MCF 10A (cell line): Measurements from ENCODE around the gene WDR17. TPM values are rescaled to one million over a fixed set of nuclear protein-coding genes. Genes with fewer than 3 reads are reported as not detected.

Experiments
- Bru-seq: library from RNA; stranded (reverse); fragments of 400-500 nt; gene quantifications from one replicate; lab custom pipeline; 2021; lab: Mats Ljungman, UMichigan
- BruChase-seq, 2 experiments: library from RNA; stranded (reverse); fragments of 400-500 nt; gene quantifications; one replicate each; lab custom pipeline; 2021; lab: Mats Ljungman, UMichigan
- BruUV-seq: library from RNA; stranded (reverse); fragments of 400-500 nt; replicated peaks from 2 replicates; lab custom pipeline; 2021; lab: Mats Ljungman, UMichigan
- CTCF ChIA-PET: fragments of 300-600 bp; sonication (Branson Sonifier 250); formaldehyde crosslinking; extraction: SDS; loops from one replicate; lab custom pipeline; 2021; ENCODE audit warnings: antibody characterized with exemption, inconsistent platforms; lab: Yijun Ruan, JAX
- POLR2A ChIA-PET: fragments of 300-600, 350-650 bp; sonication (Branson Sonifier 250); formaldehyde crosslinking; extraction: SDS; loops from one replicate; lab custom pipeline; 2020; ENCODE audit warnings: antibody characterized with exemption, inconsistent platforms; lab: Yijun Ruan, JAX
- DNase-seq: peaks from one replicate; pipeline ENCODE4 v3.0.0-alpha.2; 2018; ENCODE audit not compliant: unreplicated experiment
- H3K27ac Mint-ChIP-seq: one replicate; pipeline ENCODE4 v1.8.0; 2022; ENCODE audit warnings: mild to moderate bottlenecking, low read depth, mixed read lengths; ENCODE audit not compliant: unreplicated experiment
- H3K27me3 Mint-ChIP-seq: one replicate; pipeline ENCODE4 v1.8.0; 2022; ENCODE audit warnings: mixed read lengths; ENCODE audit not compliant: insufficient read depth, unreplicated experiment
- H3K36me3 Mint-ChIP-seq: one replicate; pipeline ENCODE4 v1.8.0; 2022; ENCODE audit warnings: mild to moderate bottlenecking, moderate library complexity, mixed read lengths; ENCODE audit not compliant: insufficient read depth, unreplicated experiment
- H3K4me1 Mint-ChIP-seq: one replicate; pipeline ENCODE4 v1.8.0; 2022; ENCODE audit warnings: mixed read lengths; ENCODE audit not compliant: insufficient read depth, unreplicated experiment
- H3K4me3 Mint-ChIP-seq: one replicate; pipeline ENCODE4 v1.8.0; 2022; ENCODE audit warnings: mild to moderate bottlenecking, moderate library complexity, mixed read lengths; ENCODE audit not compliant: unreplicated experiment
- H3K9me3 Mint-ChIP-seq: one replicate; pipeline ENCODE4 v1.8.0; 2022; ENCODE audit warnings: mixed read lengths; ENCODE audit not compliant: unreplicated experiment
- CTCF ChIP-seq: fragments of 200-600 bp; IDR thresholded peaks from one replicate; pipeline ENCODE4 v1.8.0; 2022; ENCODE audit warnings: antibody characterized with exemption, mild to moderate bottlenecking; ENCODE audit not compliant: unreplicated experiment
- intact Hi-C: fragments of 100-400 bp; cut with micrococcal nuclease; formaldehyde crosslinking; loops from 2 replicates; pipeline ENCODE4 v1.14.1; 2022
- long read RNA-seq: library from polyadenylated mRNA; stranded (forward); transcript quantifications from one replicate; pipeline ENCODE4 v2.0.0, GENCODE V29; 2022
- total RNA-seq: library from RNA; stranded (reverse); gene quantifications from 2 replicates; pipeline ENCODE4 v1.2.3, GENCODE V29; 2022

The WDR17 gene
- total RNA-seq (1.3 and 1.5 TPM in 2 replicates), Bru-seq, nascent RNA (percentile 33 among the genes with signal in this experiment), BruChase-seq, experiment 1, labeled RNA remaining after a 6-hour chase (percentile 23 among the genes with signal in this experiment), BruChase-seq, experiment 2, labeled RNA remaining after a 2-hour chase (percentile 28 among the genes with signal in this experiment)
- long read RNA-seq, partial matches to known transcripts, result 0 of 2 reads
- long read RNA-seq, other reads (novel, unspliced or antisense), result 2 of 2 reads

DNA sequence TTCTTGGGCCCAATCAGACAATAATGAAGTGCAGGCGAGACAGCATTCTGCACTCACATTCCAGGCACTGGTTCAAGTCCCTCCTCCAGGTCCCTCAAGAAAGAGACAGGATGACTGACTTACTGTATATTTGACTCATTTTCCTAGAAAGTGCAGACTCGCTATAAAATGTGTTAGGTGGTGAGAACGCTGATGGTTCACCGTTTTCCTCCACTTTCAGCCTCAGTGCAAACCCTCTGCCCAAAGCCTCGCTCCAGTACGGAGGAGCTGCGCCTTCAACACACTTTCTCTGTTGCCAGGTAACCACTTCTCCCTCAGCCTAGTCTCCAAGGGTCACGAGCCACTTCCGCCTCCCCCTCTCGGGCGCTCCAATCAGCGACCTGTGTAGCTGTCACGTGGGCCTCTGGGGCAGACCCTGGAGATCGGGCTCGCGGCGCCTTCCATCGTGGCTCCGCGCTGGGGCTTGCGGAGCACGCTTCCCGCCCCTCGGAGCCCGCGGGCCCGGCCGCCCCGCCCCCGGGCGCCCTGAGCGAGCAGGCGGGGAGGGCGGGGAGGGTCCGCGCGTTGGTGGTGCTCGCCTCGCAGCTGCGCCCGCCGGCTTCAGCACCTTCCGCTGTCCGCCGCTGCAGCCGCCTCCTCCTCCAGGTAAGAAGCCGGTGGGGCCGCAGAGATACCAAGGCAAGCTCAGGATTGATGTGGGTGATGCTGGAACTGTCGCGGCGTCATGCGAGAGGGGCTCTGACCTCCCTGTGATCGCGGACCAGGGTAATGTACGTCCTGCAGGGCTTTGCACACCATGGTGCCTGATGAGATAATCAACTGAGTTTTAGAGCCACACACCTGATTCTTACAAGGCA is at the start of gene WDR17:
Gene WDR17 (plus strand): TSS at position 407 of the 857 bp plus-strand sequence. CDS start 45,740 bp downstream, outside the sequence.
- CTCF ChIA-PET, result interaction anchor here (0.6 kb wide), 1 partner anchor 207 kb away, joined by 3 read pairs; no protein-coding TSS in a partner anchor
- no peaks in the 10 kb centered on the region for H3K27me3 Mint-ChIP-seq
- no peaks in the 10 kb centered on the region for H3K4me1 Mint-ChIP-seq
- H3K27ac Mint-ChIP-seq, result peak within 1 kb of the TSS; percentile 42
- H3K9me3 Mint-ChIP-seq, result no peaks in the 10 kb centered on the region
- no TSS peak for BruUV-seq
- intact Hi-C loops, result no loop called here
- H3K4me3 Mint-ChIP-seq, result peak within 1 kb of the TSS; percentile 78
- no peaks in the 10 kb centered on the region for H3K36me3 Mint-ChIP-seq
- POLR2A ChIA-PET, result interaction anchor here (0.6 to 0.9 kb wide), 2 partner anchors 65 to 263 kb away, joined by 3 read pairs; no protein-coding TSS in a partner anchor
- no peak for TF ChIP-seq CTCF
- peak; percentile 73 for DNase-seq

GRCh38 chr4:176016601-176017000 is 49.0 kb upstream of the WDR17 start:
- intact Hi-C loops, result no loop called here
- POLR2A ChIA-PET, result no interaction called here

DNA sequence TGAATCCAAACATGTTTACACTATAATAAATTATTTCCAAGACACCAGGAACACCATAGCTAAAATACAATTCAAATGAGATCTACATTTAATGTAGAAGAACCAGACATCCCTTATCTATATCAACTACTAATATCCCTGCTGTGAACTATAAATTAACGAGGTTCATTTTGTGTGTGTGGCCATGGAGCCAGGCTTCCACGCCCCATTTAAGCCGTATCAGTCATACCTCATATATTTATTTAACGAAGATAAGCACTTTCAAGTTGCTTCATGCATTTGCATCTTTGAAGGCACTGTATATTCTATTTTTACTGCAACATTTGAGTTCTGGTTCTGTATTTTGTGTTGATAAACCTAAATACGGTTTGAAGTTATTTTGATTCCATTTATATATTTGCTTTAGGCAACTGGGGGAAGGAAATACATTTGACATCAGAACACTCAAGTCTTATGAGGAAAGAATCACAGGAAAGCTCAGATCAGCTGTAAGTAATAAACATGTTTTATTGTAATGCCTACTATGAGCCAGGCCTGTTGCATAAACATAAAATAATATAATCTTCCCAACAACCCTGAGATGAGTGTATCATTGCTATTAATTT is 45.1 kb upstream of the WDR17 start:
- Mint-ChIP-seq H3K4me3 (no peak overlapping the region), H3K9me3 (peaks cover 7% of the 10 kb centered on the region), H3K27ac (no peak overlapping the region), H3K36me3 (no peaks in the 10 kb centered on the region), H3K4me1 (peaks cover 6% of the 10 kb centered on the region), H3K27me3 (no peaks in the 10 kb centered on the region)
- no peak for TF ChIP-seq CTCF
- intact Hi-C loops, result no loop called here
- DNase-seq, result no peak
- ChIA-PET POLR2A (no interaction called here), CTCF (interaction anchor here (0.6 kb wide), 2 partner anchors 56 to 321 kb away, joined by 3 to 4 read pairs; no protein-coding TSS in a partner anchor)
- BruUV-seq, result no TSS peak

More at GRCh38 chr4:176016601-176017000, 49.0 kb upstream of the WDR17 start:
- H3K27me3 Mint-ChIP-seq, result no peaks in the 10 kb centered on the region
- peaks cover 8% of the 10 kb centered on the region for H3K9me3 Mint-ChIP-seq
- H3K27ac Mint-ChIP-seq, result no peak overlapping the region
- BruUV-seq, result no TSS peak
- no peak overlapping the region for H3K4me3 Mint-ChIP-seq
- no peaks in the 10 kb centered on the region for H3K36me3 Mint-ChIP-seq
- peaks cover 7% of the 10 kb centered on the region for H3K4me1 Mint-ChIP-seq
- no peak for DNase-seq
- TF ChIP-seq CTCF, result no peak
- CTCF ChIA-PET, result no interaction called here
